GM23338 (cell line): ENCODE results near the gene UBE2I.

ENCODE experiments used
- CREB1 ChIP-seq: fragments of 250-450 bp; sonication (Bioruptor Pico); IDR thresholded peaks from 2 replicates; pipeline ENCODE4 v1.5.0; 2020; ENCODE audit warnings: low read depth, mild to moderate bottlenecking, moderate library complexity
- EZH2 ChIP-seq: fragments of 200-600 bp; sonication (generic); IDR thresholded peaks from one replicate; pipeline ENCODE4 v1.8.0; 2017; ENCODE audit warnings: antibody characterized with exemption, mild to moderate bottlenecking, low read depth; ENCODE audit not compliant: unreplicated experiment
- EZH2phosphoT487 ChIP-seq: fragments of 200-600 bp; sonication (generic); IDR thresholded peaks from one replicate; pipeline ENCODE4 v1.8.1; 2018; ENCODE audit warnings: antibody characterized with exemption; ENCODE audit not compliant: unreplicated experiment
- JUNB ChIP-seq: IDR thresholded peaks from one replicate; pipeline ENCODE4 v1.6.1; 2016; ENCODE audit warnings: antibody characterized with exemption; ENCODE audit not compliant: unreplicated experiment
- NANOG ChIP-seq: IDR thresholded peaks from 2 replicates; pipeline ENCODE4 v1.6.1; 2016; ENCODE audit warnings: antibody characterized with exemption, borderline replicate concordance
- POLR2AphosphoS5 ChIP-seq: IDR thresholded peaks from 2 replicates; pipeline ENCODE4 v1.6.1; 2016; ENCODE audit warnings: antibody characterized with exemption, low read depth
- STAT1 ChIP-seq: IDR thresholded peaks from one replicate; pipeline ENCODE4 v1.6.1; 2016; ENCODE audit warnings: antibody characterized with exemption; ENCODE audit not compliant: unreplicated experiment
- ZNF114 ChIP-seq: fragments of 250-450 bp; sonication (Bioruptor Pico); IDR thresholded peaks from 2 replicates; pipeline ENCODE4 v1.5.0; 2020; ENCODE audit warnings: mild to moderate bottlenecking, moderate library complexity
- ZNF331 ChIP-seq: fragments of 250-450 bp; sonication (Bioruptor Pico); IDR thresholded peaks from 2 replicates; pipeline ENCODE4 v1.5.0; 2020; ENCODE audit warnings: low read depth, mild to moderate bottlenecking, moderate library complexity
- TF ChIP-seq, protein P1 (sequence below), 2 experiments: fragments of 200-600 bp in 1 of 2; sonication (generic) in 1 of 2; conservative IDR thresholded peaks; 2 replicates each; pipeline versions ENCODE4 v1.5.1 to v1.6.1; 2016 to 2017; ENCODE audit warnings: antibody characterized with exemption in 2 of 2, low read depth in 2 of 2, mild to moderate bottlenecking in 2 of 2, moderate library complexity in 1 of 2
- TF ChIP-seq, protein P2 (sequence below): IDR thresholded peaks from one replicate; pipeline ENCODE4 v1.6.1; 2018; ENCODE audit warnings: antibody characterized with exemption; ENCODE audit not compliant: unreplicated experiment
- TF ChIP-seq, protein P3 (sequence below): fragments of 250-450 bp; sonication (Bioruptor Pico); IDR thresholded peaks from 2 replicates; pipeline ENCODE4 v1.5.0; 2020; ENCODE audit warnings: mild to moderate bottlenecking, moderate library complexity
- TF ChIP-seq, protein P4 (sequence below): IDR thresholded peaks from 2 replicates; pipeline ENCODE4 v1.6.1; 2016; ENCODE audit warnings: antibody characterized with exemption

DNA sequence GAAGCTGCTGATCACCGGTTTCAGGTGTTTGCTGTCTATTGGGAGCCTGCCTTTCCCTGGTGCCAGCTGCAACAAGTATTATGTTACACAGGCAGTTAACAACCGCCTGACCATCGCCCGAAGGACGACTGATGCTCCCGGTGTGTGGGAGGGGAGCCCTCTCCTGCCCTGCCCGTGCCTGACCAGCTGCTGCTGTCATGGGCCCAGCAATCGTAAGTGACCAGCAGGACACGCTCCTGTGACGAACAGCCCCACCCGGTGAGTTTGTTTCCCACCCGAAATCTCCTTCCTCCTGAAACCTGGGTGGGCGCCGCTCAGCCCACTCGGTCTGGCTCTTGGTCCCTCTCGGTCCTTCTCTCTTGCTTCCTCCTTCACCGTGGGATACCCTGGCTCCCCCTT lies 17.9 kb upstream of the UBE2I start:
- TF ChIP-seq EZH2 = no peak
- TF ChIP-seq, protein P1, sequence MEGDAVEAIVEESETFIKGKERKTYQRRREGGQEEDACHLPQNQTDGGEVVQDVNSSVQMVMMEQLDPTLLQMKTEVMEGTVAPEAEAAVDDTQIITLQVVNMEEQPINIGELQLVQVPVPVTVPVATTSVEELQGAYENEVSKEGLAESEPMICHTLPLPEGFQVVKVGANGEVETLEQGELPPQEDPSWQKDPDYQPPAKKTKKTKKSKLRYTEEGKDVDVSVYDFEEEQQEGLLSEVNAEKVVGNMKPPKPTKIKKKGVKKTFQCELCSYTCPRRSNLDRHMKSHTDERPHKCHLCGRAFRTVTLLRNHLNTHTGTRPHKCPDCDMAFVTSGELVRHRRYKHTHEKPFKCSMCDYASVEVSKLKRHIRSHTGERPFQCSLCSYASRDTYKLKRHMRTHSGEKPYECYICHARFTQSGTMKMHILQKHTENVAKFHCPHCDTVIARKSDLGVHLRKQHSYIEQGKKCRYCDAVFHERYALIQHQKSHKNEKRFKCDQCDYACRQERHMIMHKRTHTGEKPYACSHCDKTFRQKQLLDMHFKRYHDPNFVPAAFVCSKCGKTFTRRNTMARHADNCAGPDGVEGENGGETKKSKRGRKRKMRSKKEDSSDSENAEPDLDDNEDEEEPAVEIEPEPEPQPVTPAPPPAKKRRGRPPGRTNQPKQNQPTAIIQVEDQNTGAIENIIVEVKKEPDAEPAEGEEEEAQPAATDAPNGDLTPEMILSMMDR (conservative IDR thresholded peaks at IDR 0.05; ENCODE audit: low read depth in 2 of 2) = no peak
- TF ChIP-seq POLR2AphosphoS5 = no peak
- no peak for TF ChIP-seq EZH2phosphoT487
- TF ChIP-seq ZNF331 (CRISPR knock-in tag) = no peak
- TF ChIP-seq, protein P2, sequence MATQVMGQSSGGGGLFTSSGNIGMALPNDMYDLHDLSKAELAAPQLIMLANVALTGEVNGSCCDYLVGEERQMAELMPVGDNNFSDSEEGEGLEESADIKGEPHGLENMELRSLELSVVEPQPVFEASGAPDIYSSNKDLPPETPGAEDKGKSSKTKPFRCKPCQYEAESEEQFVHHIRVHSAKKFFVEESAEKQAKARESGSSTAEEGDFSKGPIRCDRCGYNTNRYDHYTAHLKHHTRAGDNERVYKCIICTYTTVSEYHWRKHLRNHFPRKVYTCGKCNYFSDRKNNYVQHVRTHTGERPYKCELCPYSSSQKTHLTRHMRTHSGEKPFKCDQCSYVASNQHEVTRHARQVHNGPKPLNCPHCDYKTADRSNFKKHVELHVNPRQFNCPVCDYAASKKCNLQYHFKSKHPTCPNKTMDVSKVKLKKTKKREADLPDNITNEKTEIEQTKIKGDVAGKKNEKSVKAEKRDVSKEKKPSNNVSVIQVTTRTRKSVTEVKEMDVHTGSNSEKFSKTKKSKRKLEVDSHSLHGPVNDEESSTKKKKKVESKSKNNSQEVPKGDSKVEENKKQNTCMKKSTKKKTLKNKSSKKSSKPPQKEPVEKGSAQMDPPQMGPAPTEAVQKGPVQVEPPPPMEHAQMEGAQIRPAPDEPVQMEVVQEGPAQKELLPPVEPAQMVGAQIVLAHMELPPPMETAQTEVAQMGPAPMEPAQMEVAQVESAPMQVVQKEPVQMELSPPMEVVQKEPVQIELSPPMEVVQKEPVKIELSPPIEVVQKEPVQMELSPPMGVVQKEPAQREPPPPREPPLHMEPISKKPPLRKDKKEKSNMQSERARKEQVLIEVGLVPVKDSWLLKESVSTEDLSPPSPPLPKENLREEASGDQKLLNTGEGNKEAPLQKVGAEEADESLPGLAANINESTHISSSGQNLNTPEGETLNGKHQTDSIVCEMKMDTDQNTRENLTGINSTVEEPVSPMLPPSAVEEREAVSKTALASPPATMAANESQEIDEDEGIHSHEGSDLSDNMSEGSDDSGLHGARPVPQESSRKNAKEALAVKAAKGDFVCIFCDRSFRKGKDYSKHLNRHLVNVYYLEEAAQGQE = no peak
- TF ChIP-seq STAT1 = no peak
- TF ChIP-seq, protein P3, sequence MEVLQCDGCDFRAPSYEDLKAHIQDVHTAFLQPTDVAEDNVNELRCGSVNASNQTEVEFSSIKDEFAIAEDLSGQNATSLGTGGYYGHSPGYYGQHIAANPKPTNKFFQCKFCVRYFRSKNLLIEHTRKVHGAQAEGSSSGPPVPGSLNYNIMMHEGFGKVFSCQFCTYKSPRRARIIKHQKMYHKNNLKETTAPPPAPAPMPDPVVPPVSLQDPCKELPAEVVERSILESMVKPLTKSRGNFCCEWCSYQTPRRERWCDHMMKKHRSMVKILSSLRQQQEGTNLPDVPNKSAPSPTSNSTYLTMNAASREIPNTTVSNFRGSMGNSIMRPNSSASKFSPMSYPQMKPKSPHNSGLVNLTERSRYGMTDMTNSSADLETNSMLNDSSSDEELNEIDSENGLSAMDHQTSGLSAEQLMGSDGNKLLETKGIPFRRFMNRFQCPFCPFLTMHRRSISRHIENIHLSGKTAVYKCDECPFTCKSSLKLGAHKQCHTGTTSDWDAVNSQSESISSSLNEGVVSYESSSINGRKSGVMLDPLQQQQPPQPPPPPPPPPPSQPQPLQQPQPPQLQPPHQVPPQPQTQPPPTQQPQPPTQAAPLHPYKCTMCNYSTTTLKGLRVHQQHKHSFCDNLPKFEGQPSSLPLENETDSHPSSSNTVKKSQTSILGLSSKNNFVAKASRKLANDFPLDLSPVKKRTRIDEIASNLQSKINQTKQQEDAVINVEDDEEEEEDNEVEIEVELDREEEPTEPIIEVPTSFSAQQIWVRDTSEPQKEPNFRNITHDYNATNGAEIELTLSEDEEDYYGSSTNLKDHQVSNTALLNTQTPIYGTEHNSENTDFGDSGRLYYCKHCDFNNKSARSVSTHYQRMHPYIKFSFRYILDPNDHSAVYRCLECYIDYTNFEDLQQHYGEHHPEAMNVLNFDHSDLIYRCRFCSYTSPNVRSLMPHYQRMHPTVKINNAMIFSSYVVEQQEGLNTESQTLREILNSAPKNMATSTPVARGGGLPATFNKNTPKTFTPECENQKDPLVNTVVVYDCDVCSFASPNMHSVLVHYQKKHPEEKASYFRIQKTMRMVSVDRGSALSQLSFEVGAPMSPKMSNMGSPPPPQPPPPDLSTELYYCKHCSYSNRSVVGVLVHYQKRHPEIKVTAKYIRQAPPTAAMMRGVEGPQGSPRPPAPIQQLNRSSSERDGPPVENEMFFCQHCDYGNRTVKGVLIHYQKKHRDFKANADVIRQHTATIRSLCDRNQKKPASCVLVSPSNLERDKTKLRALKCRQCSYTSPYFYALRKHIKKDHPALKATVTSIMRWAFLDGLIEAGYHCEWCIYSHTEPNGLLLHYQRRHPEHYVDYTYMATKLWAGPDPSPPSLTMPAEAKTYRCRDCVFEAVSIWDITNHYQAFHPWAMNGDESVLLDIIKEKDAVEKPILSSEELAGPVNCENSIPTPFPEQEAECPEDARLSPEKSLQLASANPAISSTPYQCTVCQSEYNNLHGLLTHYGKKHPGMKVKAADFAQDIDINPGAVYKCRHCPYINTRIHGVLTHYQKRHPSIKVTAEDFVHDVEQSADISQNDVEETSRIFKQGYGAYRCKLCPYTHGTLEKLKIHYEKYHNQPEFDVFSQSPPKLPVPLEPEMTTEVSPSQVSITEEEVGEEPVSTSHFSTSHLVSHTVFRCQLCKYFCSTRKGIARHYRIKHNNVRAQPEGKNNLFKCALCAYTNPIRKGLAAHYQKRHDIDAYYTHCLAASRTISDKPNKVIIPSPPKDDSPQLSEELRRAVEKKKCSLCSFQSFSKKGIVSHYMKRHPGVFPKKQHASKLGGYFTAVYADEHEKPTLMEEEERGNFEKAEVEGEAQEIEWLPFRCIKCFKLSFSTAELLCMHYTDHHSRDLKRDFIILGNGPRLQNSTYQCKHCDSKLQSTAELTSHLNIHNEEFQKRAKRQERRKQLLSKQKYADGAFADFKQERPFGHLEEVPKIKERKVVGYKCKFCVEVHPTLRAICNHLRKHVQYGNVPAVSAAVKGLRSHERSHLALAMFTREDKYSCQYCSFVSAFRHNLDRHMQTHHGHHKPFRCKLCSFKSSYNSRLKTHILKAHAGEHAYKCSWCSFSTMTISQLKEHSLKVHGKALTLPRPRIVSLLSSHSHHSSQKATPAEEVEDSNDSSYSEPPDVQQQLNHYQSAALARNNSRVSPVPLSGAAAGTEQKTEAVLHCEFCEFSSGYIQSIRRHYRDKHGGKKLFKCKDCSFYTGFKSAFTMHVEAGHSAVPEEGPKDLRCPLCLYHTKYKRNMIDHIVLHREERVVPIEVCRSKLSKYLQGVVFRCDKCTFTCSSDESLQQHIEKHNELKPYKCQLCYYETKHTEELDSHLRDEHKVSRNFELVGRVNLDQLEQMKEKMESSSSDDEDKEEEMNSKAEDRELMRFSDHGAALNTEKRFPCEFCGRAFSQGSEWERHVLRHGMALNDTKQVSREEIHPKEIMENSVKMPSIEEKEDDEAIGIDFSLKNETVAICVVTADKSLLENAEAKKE = no peak
- TF ChIP-seq, protein P4, sequence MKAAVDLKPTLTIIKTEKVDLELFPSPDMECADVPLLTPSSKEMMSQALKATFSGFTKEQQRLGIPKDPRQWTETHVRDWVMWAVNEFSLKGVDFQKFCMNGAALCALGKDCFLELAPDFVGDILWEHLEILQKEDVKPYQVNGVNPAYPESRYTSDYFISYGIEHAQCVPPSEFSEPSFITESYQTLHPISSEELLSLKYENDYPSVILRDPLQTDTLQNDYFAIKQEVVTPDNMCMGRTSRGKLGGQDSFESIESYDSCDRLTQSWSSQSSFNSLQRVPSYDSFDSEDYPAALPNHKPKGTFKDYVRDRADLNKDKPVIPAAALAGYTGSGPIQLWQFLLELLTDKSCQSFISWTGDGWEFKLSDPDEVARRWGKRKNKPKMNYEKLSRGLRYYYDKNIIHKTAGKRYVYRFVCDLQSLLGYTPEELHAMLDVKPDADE = no peak
- TF ChIP-seq NANOG = no peak
- no peak for TF ChIP-seq JUNB
- no peak for TF ChIP-seq CREB1 (CRISPR knock-in tag)
- TF ChIP-seq ZNF114 (CRISPR knock-in tag) = no peak
